T-helper 2 cell treated with Interferon-gamma antibody and Interleukin-4, amounts not matched to agents 5 μg/mL and 100 μg/mL, for 36 hours (primary cell): ENCODE data around the gene NTHL1.
A peak's percentile ranks its signal among the peaks of the same experiment; 100 is the strongest.
"Not testable (repeated sequence)": the region's sequence is repeated elsewhere in the genome, so short reads cannot be mapped to it uniquely, and the experiment has no call there.

Experiments used
- DNase-seq: peaks from one replicate; pipeline ENCODE4 v3.0.0; 2021; ENCODE audit warnings: low spot score
- H3K27ac Mint-ChIP-seq: one replicate; pipeline ENCODE4 v1.8.0; 2021; ENCODE audit warnings: mild to moderate bottlenecking, mixed read lengths
- H3K27me3 Mint-ChIP-seq: one replicate; pipeline ENCODE4 v1.8.0; 2021; ENCODE audit warnings: low read depth, mixed read lengths
- H3K36me3 Mint-ChIP-seq: one replicate; pipeline ENCODE4 v1.8.0; 2021; ENCODE audit warnings: low read depth, mixed read lengths
- H3K4me1 Mint-ChIP-seq: one replicate; pipeline ENCODE4 v1.8.0; 2021; ENCODE audit warnings: low read depth, mixed read lengths
- H3K4me3 Mint-ChIP-seq: one replicate; pipeline ENCODE4 v1.8.0; 2022; ENCODE audit warnings: mild to moderate bottlenecking, moderate library complexity, mixed read lengths
- H3K9me3 Mint-ChIP-seq: one replicate; pipeline ENCODE4 v1.8.0; 2021; ENCODE audit warnings: mixed read lengths

The NTHL1 gene

DNA sequence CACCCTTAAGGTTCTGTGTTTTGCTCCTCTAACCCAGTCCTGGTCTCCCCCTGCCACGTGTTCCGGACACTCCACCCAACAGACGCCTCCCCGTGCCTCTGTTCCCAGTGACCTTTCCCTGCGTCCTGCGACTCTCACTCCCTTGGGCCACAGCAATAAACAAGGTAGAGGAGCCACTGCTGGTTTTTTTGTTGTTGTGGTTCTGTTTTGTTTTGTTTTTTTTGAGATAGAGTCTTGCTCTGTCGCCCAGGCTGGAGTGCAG, 31.8 kb downstream of the NTHL1 start:
- H3K9me3 Mint-ChIP-seq = no peaks in the 10 kb centered on the region
- no peaks in the 10 kb centered on the region for H3K4me1 Mint-ChIP-seq
- no peak for DNase-seq
- H3K36me3 Mint-ChIP-seq = no peaks in the 10 kb centered on the region
- H3K4me3 Mint-ChIP-seq = no peak overlapping the region
- peaks cover 14% of the 10 kb centered on the region for H3K27me3 Mint-ChIP-seq
- H3K27ac Mint-ChIP-seq = no peak overlapping the region

DNA sequence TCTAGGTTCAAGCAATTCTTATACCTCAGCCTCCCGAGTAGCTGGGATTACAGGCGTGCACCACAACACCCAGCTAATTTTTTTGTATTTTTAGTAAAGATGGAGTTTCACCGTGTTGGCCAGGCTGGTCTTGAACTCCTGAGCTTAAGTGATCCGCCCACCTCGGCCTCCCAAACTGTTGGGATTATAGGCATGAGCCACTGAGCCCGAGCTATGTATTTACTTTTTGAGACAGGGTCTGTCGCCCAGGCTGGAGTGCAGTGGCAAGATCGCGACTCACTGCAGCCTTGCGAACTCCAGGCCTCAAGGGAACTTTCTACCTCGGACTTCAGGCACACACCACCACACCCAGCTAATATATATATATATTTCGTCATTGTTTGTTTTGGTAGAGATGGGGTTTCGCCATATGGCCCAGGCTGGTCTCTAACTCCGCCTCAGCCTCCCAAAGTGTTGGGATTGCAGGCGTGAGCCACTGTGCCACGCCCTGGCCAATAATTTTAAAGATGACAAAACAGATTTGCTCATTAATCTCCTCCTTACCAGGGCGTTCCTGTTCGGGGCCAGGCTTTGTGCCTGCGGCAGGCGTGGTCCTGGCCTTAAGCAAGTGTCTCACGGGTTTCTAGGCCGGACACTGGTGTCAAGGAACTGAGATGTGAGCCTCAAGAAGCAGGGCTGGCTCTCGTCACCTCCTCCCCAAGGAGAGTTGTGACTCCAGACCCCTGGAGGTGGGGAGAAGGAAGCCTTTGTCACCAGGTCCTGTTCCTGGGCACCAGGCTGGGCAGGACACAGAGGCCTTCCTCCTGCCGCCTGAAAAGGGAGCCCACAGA, 32.3 kb downstream of the NTHL1 start:
- Mint-ChIP-seq H3K9me3 (no peaks in the 10 kb centered on the region), H3K27me3 (peaks cover 10% of the 10 kb centered on the region), H3K36me3 (no peaks in the 10 kb centered on the region), H3K4me3 (no peak overlapping the region), H3K4me1 (peaks cover under 1% of the 10 kb centered on the region), H3K27ac (no peak overlapping the region)
- DNase-seq = no peak

DNA sequence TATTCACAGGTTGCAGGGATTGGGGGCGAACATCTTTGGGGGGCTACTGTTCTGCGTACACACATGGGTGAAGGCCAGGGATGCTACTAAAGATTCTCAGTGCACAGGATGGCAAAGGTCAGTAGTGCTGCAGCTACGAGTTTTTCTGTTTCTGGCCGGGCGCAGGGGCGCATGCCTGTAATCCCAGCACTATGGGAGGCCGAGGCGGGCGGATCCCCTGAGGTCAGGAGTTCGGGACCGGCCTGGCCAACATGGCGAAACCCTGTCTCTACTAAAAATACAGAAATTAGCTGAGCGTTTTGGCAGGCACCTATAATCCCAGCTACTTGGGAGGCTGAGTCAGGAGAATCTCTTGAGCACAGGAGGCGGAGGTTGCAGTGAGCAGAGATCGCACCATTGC, 34.1 kb downstream of the NTHL1 start:
- H3K27me3 Mint-ChIP-seq = peaks cover 3% of the 10 kb centered on the region
- peaks cover 7% of the 10 kb centered on the region for H3K4me1 Mint-ChIP-seq
- no peaks in the 10 kb centered on the region for H3K9me3 Mint-ChIP-seq
- H3K27ac Mint-ChIP-seq = peak overlapping the region; percentile 2
- H3K36me3 Mint-ChIP-seq = peaks cover 2% of the 10 kb centered on the region
- no peak overlapping the region for H3K4me3 Mint-ChIP-seq
- no peak for DNase-seq

DNA sequence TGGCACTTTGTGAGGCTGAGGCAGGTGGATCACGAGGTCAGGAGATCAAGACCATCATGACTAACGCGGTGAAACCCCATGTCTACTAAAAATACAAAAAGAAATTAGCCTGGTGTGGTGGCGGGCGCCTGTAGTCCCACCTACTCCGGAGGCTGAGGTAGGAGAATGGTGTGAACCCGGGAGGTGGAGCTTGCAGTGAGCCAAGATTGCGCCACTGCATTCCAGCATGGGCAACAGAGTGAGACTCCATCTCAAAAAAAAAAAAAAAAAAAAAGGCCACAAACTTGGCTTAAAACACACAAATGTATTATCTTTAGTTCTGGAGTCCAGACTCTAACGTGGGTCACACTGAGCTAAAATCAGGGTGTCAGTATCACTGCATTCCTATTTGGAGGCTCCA, 35.9 kb downstream of the NTHL1 start:
- H3K9me3 Mint-ChIP-seq, DNase-seq, H3K27ac Mint-ChIP-seq, H3K36me3 Mint-ChIP-seq, H3K4me3 Mint-ChIP-seq, H3K27me3 Mint-ChIP-seq: not testable (repeated sequence)
- H3K4me1 Mint-ChIP-seq = peaks cover 21% of the 10 kb centered on the region

DNA sequence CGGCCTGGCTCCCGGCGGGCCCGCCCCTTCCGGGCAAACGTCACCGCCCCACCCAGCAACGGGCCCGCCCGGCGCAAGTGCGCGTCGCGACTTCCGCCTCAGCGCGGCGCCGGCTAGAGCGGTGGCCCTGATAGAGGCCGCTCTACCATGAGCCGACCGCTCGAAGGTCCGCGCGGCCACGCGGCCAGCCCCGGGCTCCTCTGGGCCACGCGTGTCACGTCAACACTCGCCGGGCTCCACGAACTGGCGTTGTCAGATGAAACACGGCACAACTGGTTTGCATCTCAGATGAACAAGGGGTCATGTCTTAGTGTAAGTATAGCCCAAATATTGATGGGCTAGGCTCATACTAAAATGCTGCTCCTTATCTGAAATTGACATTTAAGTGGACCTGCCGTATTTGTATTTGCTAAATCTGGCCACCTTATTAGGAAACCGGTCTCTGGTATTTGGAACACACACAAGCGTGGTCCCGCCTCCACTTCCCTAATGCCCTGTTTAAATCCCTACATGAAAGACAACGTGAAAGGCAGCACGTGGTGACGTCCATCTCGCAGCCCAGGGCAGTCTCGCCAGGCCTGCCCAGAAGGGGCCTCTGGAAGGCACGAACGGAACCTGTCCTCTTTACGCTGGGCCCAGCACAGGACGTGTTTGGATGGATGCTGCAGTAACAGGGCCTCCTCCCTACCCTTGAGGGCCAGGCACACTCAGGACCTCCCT, 37.7 kb downstream of the NTHL1 start, which contains the start of gene ZNF598:
ZNF598 (minus strand) TSS at position 31 of the 720 bp plus-strand sequence.
- H3K36me3 Mint-ChIP-seq = peaks cover 9% of the 10 kb centered on the region
- H3K9me3 Mint-ChIP-seq = no peaks in the 10 kb centered on the region
- H3K4me3 Mint-ChIP-seq = peak within 1 kb of the TSS; percentile 90
- DNase-seq = peak; percentile 82
- H3K4me1 Mint-ChIP-seq = peaks cover 25% of the 10 kb centered on the region
- H3K27me3 Mint-ChIP-seq = no peaks in the 10 kb centered on the region
- H3K27ac Mint-ChIP-seq = peak within 1 kb of the TSS; percentile 98

DNA sequence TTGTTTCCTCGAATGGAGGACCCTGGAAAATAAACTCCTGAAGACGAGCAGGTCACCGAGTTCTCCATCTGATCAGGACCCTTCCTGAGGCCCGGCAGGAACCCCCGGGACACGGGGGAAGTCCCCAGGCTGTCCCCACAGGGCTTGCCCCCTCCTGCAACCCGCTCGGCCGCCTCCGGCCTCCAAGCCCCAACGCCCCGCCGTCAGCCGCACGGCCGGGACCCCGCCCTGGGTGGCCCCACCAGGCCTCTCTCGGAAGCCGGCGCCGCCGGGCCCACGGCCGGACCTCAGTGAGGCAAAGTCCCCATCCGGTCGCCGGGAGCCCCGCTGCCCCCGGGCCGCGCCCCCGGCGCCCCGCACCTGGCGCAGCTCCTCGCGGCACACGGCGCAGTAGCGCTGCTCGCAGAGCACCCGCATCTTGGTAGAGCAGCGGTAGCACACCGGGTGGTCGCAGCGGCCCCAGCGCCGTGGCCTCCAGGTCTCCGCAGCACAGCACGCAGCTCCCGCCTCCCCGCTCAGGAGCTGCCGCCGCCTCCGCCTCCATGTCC, 38.4 kb downstream of the NTHL1 start:
- peak overlapping the region; percentile 89 for H3K4me3 Mint-ChIP-seq
- no peak for DNase-seq
- no peaks in the 10 kb centered on the region for H3K27me3 Mint-ChIP-seq
- H3K27ac Mint-ChIP-seq = peak overlapping the region; percentile 90
- H3K36me3 Mint-ChIP-seq = peaks cover 9% of the 10 kb centered on the region
- H3K9me3 Mint-ChIP-seq = no peaks in the 10 kb centered on the region
- H3K4me1 Mint-ChIP-seq = peaks cover 27% of the 10 kb centered on the region

DNA sequence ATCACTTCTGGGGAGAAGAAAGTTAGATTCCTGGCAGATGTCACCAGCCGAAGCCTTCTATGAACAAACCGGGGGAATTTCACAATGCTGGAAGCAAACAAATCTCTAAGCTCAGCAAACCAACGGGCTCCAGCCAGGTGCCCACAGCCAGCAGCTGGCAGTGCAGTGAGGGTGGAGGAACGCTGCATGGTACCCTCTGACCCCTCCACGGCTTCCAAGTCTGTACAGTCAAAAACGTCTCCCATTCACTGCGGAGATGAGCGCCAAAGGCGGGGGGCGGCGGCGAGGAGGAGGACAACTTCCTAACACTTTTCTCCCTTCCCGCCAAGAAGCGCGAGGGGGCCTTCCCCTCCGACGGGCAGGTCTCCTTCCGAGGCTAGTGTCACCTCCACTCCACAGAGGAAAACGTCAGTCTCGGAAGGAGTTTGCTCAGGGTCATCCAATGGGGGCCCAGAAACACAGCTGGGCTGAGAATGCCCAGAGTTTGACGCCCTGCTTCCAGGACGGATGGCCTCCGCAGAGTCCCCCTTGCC, 38.9 kb downstream of the NTHL1 start:
- Mint-ChIP-seq H3K27me3 (no peaks in the 10 kb centered on the region), H3K36me3 (peaks cover 9% of the 10 kb centered on the region), H3K4me1 (peaks cover 30% of the 10 kb centered on the region), H3K27ac (peak overlapping the region; percentile 90), H3K4me3 (peak overlapping the region; percentile 89), H3K9me3 (no peaks in the 10 kb centered on the region)
- peak; percentile 25 for DNase-seq

DNA sequence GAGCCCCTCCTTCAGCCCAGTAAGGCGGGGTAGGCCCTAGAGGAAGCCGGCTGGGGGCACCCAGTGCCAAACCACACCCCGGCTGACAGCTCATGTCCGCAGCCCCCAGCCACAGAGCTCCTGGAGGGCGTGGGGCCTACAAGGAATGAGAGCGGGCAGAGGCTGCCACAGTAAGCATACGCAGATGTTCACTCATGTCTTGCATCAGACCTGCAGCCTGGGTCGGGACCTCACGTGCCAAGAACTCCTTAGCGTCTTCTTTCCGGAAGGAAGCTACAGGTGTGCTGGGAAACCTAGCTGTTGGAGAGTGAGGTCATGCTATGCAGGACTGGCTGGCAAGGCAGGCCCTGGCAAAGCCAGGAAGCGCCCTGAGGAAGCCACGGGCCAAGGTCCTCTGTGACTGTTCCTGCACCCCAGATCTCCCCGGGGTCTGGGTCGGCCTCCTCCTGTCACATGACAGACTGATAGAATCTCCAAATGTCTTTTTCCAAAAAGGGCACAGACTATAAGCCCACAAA, 39.6 kb downstream of the NTHL1 start:
- peak overlapping the region; percentile 89 for H3K4me3 Mint-ChIP-seq
- no peak for DNase-seq
- no peaks in the 10 kb centered on the region for H3K9me3 Mint-ChIP-seq
- H3K36me3 Mint-ChIP-seq = peaks cover 9% of the 10 kb centered on the region
- no peaks in the 10 kb centered on the region for H3K27me3 Mint-ChIP-seq
- peaks cover 30% of the 10 kb centered on the region for H3K4me1 Mint-ChIP-seq
- peak overlapping the region; percentile 90 for H3K27ac Mint-ChIP-seq

DNA sequence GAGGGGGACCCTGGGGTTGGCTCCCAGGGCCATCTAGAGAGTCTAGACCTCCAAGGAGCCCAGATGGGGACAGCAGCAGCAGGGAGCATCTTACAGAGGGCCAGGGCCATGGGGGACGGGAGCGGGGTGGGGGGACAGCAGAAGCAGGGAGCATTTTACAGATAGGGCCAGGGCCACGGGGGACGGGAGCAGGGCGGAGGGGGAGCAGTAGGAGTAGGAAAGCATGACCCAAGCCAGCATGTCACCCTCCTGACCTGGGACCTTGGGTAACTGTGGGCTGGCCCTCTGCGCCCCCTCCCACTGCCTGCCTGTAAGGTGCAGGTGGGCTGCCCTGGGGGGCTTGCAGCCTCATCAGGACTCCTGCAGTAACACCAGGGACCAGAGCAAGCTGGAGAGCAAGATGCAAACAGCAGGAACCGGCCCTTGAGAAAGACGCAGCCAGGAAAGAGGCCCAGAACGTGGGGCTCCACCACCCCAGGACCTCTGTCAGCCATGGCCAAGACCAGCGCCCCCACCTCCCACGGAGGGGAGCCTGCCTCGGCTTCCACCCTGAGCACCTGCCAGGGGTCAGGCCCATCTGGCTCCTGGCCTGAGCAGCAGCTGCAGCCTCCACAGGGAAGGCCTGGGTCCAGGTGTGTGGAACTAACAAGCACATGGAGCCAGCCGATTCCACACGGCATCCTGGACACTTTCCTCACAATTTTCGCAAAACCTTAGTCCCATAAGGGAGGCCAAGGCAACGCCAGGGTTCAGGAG, 40.4 kb downstream of the NTHL1 start:
- Mint-ChIP-seq H3K4me3 (peak overlapping the region; percentile 89), H3K4me1 (peaks cover 30% of the 10 kb centered on the region), H3K36me3 (peaks cover 12% of the 10 kb centered on the region), H3K27ac (peak overlapping the region; percentile 90), H3K9me3 (no peaks in the 10 kb centered on the region), H3K27me3 (no peaks in the 10 kb centered on the region)
- DNase-seq = no peak

DNA sequence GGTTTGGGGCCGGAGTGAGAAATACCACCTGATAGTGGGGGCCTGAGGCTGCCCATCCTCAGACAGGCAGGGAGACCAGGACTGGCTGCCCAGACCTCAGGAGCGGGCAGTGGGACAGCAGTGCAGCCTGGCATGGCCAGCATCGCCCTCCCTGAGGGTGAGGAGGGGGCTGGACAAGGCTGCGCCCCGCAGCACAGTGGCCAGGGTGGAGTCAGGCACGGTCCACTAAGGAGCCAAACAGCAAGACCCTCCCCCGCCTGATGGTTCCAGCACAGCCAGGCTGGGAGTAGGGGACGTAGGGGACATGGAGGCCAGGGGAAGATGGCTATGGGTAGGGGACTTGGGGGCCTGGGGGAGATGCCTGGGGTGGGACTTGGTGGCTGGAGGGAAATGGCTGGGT, 41.3 kb downstream of the NTHL1 start:
- no peak overlapping the region for H3K4me3 Mint-ChIP-seq
- DNase-seq = no peak
- H3K4me1 Mint-ChIP-seq = peaks cover 30% of the 10 kb centered on the region
- H3K27ac Mint-ChIP-seq = peak overlapping the region; percentile 81
- H3K27me3 Mint-ChIP-seq = no peaks in the 10 kb centered on the region
- H3K9me3 Mint-ChIP-seq = no peaks in the 10 kb centered on the region
- peaks cover 14% of the 10 kb centered on the region for H3K36me3 Mint-ChIP-seq

DNA sequence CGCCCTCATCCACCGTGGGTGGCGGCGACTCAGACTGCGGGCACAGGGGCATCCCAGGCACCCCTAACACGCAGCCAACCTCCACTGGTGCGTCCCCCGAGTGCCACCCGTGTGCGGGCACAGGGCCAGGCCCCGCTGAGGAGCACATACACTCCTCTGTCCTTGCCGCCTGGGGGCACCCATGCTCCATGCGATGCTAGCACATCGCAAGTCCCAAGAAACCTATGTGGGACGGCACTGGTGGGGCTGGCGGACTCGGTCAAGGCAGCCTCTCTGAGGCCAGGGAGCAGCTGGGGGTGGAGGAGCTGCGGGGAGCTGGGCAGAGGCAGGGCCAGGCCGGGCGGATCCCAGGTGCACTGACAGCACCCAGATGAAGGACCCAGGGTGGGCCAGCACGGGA, 42.0 kb downstream of the NTHL1 start:
- H3K9me3 Mint-ChIP-seq = no peaks in the 10 kb centered on the region
- no peak overlapping the region for H3K4me3 Mint-ChIP-seq
- no peak for DNase-seq
- no peaks in the 10 kb centered on the region for H3K27me3 Mint-ChIP-seq
- peaks cover 17% of the 10 kb centered on the region for H3K36me3 Mint-ChIP-seq
- H3K4me1 Mint-ChIP-seq = peaks cover 30% of the 10 kb centered on the region
- no peak overlapping the region for H3K27ac Mint-ChIP-seq

DNA sequence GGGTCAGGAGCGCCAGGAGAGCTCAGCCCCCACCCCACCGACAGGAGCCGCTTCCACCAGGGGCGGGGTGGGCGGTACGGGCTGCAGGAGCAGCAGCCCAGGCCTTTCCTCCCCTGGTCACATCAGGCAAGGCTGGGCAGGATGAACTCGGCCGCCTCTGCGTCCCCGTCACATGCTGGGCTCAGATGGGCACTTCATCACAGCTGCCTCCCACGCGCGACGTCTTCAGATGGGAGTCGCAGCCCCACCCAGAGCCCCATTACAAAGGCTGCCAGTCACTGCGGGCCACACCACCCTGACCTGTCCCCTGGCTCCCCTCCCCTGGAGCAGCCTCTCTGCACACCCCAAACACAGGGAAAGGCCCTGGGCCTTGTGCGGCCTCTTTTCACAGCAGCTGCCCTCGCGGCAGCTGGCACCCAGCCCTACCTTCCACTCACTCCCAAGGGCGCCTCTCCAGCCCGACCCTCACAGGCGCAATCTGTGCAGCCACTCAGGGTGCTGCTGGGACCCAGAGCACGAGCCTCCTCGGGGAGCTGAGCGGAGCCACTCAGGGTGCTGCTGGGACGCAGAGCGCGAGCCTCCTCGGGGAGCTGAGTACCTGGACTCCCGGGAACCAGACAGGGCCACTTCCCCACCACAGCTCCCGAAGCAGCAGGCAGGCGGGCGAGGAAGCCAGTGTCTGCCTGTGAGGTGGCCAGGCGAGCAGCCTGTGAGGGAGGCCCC, 42.7 kb downstream of the NTHL1 start:
- Mint-ChIP-seq H3K4me3 (no peak overlapping the region), H3K36me3 (peaks cover 19% of the 10 kb centered on the region), H3K27ac (no peak overlapping the region), H3K4me1 (peaks cover 26% of the 10 kb centered on the region), H3K27me3 (no peaks in the 10 kb centered on the region), H3K9me3 (no peaks in the 10 kb centered on the region)
- no peak for DNase-seq
